Muscle of leg (tissue), 11 donors: ENCODE data around the gene FA2H. TPM values are rescaled to one million over a fixed set of nuclear protein-coding genes. Genes with fewer than 3 reads are reported as not detected.
"Not testable (repeated sequence)": the region's sequence is repeated elsewhere in the genome, so short reads cannot be mapped to it uniquely, and the experiment has no call there.

Experiments
- DNase-seq: peaks from one replicate; pipeline ENCODE4 v3.0.0; 2013
- H3K27ac ChIP-seq: one replicate; pipeline ENCODE4 v1.5.1; 2013; ENCODE audit warnings: mild to moderate bottlenecking, low read length, control low read depth
- H3K27me3 ChIP-seq: one replicate; pipeline ENCODE4 v1.6.1; 2013; ENCODE audit warnings: low read length; ENCODE audit not compliant: control insufficient read depth, insufficient read depth
- H3K36me3 ChIP-seq: one replicate; pipeline ENCODE4 v1.6.1; 2013; ENCODE audit warnings: low read length; ENCODE audit not compliant: control insufficient read depth, insufficient read depth
- H3K4me1 ChIP-seq: one replicate; pipeline ENCODE4 v1.6.1; 2013; ENCODE audit warnings: low read length; ENCODE audit not compliant: control insufficient read depth, insufficient read depth
- H3K4me3 ChIP-seq: one replicate; pipeline ENCODE4 v1.5.1; 2013; ENCODE audit warnings: low read length, control low read depth
- H3K9me3 ChIP-seq: replicated peaks from 2 replicates; pipeline ENCODE4 v1.6.1; 2013; ENCODE audit warnings: low read depth, low read length; ENCODE audit not compliant: control insufficient read depth
- WGBS: methylation state at CpG from one replicate; pipeline ENCODE4 v1.1.5; 2013; ENCODE audit warnings: missing lambda C conversion rate; ENCODE audit not compliant: insufficient coverage; 5-methylcytosine and 5-hydroxymethylcytosine counted together
- polyA plus RNA-seq, 8 donors: library from polyadenylated mRNA; unstranded; fragments of 120-200 nt; gene quantifications; one replicate each; pipeline versions ENCODE4 v1.2.1 to v1.2.3, GENCODE V29; 2013; ENCODE audit warnings: inconsistent platforms in 1 of 8, low replicate concordance in 1 of 8; ENCODE audit not compliant: insufficient read length in 8 of 8, insufficient read depth in 1 of 8
- total RNA-seq: library from RNA; stranded (reverse); fragments of 120-200 nt; gene quantifications from one replicate; pipeline ENCODE4 v1.2.4, GENCODE V29; 2013

FA2H gene
- total and polyA plus RNA-seq, 9 donors, result 0.09 to 1.9 (median 0.11) TPM; not detected in 4

- Histone ChIP-seq H3K4me3 (no peak overlapping the region), H3K36me3 (no peaks in the 10 kb centered on the region), H3K27ac (no peak overlapping the region), H3K27me3 (peaks cover 12% of the 10 kb centered on the region), H3K4me1 (peaks cover 5% of the 10 kb centered on the region), H3K9me3 (peaks cover 8% of the 10 kb centered on the region)
- no peak for DNase-seq
- no CpG with 5 or more reads among the region's 2 CpGs for WGBS
Measured at GRCh38 chr16:74726716-74727115, 47.9 kb downstream of the FA2H start.

- 92% methylated on average over 6 of the region's 12 CpGs for WGBS
- H3K36me3 ChIP-seq, result no peaks in the 10 kb centered on the region
- no peak for DNase-seq
- H3K4me3 ChIP-seq, result no peak overlapping the region
- peaks cover 5% of the 10 kb centered on the region for H3K4me1 ChIP-seq
- no peak overlapping the region for H3K27ac ChIP-seq
- peaks cover 12% of the 10 kb centered on the region for H3K27me3 ChIP-seq
- peaks cover 8% of the 10 kb centered on the region for H3K9me3 ChIP-seq
Measured at GRCh38 chr16:74725651-74726455, 48.8 kb downstream of the FA2H start.

- Histone ChIP-seq H3K36me3 (no peaks in the 10 kb centered on the region), H3K4me3 (no peak overlapping the region), H3K27ac (no peak overlapping the region), H3K9me3 (peaks cover 8% of the 10 kb centered on the region), H3K4me1 (peaks cover 2% of the 10 kb centered on the region), H3K27me3 (peaks cover 12% of the 10 kb centered on the region)
- WGBS, result 43% methylated on average over 11 of the region's 19 CpGs
- DNase-seq, result no peak
Measured at GRCh38 chr16:74724820-74725549, 49.6 kb downstream of the FA2H start.

- DNase-seq, result no peak
- no peaks in the 10 kb centered on the region for H3K4me1 ChIP-seq
- no peaks in the 10 kb centered on the region for H3K36me3 ChIP-seq
- WGBS, result 71% methylated on average over 5 of the region's 7 CpGs
- H3K27me3 ChIP-seq, result peaks cover 12% of the 10 kb centered on the region
- no peak overlapping the region for H3K27ac ChIP-seq
- peaks cover 8% of the 10 kb centered on the region for H3K9me3 ChIP-seq
- H3K4me3 ChIP-seq, result no peak overlapping the region
Measured at GRCh38 chr16:74723256-74723655, 51.4 kb downstream of the FA2H start.

- not testable (repeated sequence) for H3K4me3 ChIP-seq, DNase-seq, H3K27ac ChIP-seq, H3K36me3 ChIP-seq, H3K4me1 ChIP-seq, H3K9me3 ChIP-seq
- 83% methylated on average over 2 of the region's 2 CpGs for WGBS
- H3K27me3 ChIP-seq, result peaks cover 12% of the 10 kb centered on the region
Measured at GRCh38 chr16:74722156-74722555, 52.5 kb downstream of the FA2H start.

DNA sequence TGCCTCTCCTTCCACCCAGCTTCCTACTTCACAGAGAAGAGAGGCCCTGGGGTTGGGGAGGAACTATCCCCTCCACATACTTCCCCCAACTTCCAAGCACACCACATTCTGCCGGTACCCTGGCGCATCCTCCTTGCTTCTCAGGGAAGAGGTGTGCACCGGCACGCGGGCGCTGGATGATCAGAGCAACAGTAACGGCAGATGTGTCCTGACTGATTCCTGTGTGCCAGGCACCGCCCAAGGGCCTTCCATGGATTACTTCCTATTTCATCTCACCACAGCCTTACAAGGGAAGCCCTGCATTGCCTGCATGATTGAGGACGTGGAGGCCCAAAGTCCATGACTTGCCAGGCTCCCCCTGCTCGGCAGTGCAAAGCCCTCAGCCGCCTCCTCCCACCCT is 52.9 kb downstream of the FA2H start:
- no peak for DNase-seq
- 63% methylated on average over 3 of the region's 11 CpGs for WGBS
- no peaks in the 10 kb centered on the region for H3K4me1 ChIP-seq
- no peak overlapping the region for H3K27ac ChIP-seq
- peaks cover 9% of the 10 kb centered on the region for H3K27me3 ChIP-seq
- no peaks in the 10 kb centered on the region for H3K36me3 ChIP-seq
- H3K9me3 ChIP-seq, result peaks cover 2% of the 10 kb centered on the region
- H3K4me3 ChIP-seq, result no peak overlapping the region

- Histone ChIP-seq H3K9me3 (no peaks in the 10 kb centered on the region), H3K4me3 (no peak overlapping the region), H3K27me3 (peaks cover 9% of the 10 kb centered on the region), H3K36me3 (no peaks in the 10 kb centered on the region), H3K4me1 (no peaks in the 10 kb centered on the region), H3K27ac (no peak overlapping the region)
- no peak for DNase-seq
- 48% methylated on average over 2 of the region's 5 CpGs for WGBS
Measured at GRCh38 chr16:74720579-74720978, 54.0 kb downstream of the FA2H start.

DNA sequence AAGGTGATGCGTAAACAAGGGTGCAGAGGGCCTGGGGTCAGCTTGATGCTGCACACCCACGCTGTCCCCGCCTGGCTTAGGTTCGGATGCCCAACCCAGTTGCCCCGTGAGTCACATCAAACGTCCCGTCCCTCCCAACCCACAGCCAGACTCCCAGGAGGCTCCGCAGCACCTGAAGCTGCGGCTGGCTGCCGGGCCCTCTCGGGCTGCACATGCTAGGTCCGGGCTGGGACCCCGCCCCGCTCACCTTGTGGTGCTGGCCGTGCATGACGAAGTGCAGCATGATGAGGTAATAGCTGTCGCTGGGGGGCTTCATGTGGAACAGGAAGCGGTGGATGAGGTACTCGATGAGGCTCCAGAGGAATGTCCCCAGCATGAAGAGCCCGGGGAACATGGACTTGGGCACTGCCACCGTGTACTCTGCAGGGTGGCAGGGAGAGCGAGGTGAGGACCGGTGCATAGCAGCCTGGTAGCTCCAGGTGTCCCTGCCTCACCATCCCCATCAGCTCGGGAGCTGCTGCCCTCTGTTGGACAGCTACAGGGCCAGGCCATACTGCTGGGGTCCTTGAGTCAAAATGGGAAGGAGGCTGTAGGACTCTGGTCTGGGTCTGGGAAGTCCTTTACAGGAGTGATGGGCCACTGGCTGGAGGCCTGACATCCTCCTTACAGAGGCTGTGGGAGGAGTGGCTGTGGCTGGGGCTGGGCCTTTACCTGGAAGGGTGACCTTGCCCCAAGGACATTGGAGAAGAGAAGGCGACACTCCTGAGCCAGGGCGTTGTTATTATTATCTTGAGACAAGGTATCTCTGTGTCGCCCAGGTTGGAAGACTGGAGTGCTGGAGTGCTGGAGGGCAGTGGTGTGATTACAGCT is 55.6 kb downstream of the FA2H start:
- WGBS, result 89% methylated on average over 22 of the region's 27 CpGs
- H3K4me3 ChIP-seq, result no peak overlapping the region

GRCh38 chr16:74718140-74718539 is 56.5 kb downstream of the FA2H start:
- H3K36me3 ChIP-seq, result no peaks in the 10 kb centered on the region
- no peak overlapping the region for H3K27ac ChIP-seq
- H3K4me1 ChIP-seq, result no peaks in the 10 kb centered on the region
- 80% methylated on average over 13 of the region's 13 CpGs for WGBS
- no peak for DNase-seq
- no peaks in the 10 kb centered on the region for H3K9me3 ChIP-seq
- no peak overlapping the region for H3K4me3 ChIP-seq
- H3K27me3 ChIP-seq, result no peaks in the 10 kb centered on the region

More for the DNA sequence above, 55.6 kb downstream of the FA2H start:
- H3K27me3 ChIP-seq, result peaks cover 4% of the 10 kb centered on the region
- H3K27ac ChIP-seq, result no peak overlapping the region
- no peaks in the 10 kb centered on the region for H3K9me3 ChIP-seq
- H3K36me3 ChIP-seq, result no peaks in the 10 kb centered on the region
- no peaks in the 10 kb centered on the region for H3K4me1 ChIP-seq
- no peak for DNase-seq

GRCh38 chr16:74717367-74717766 is 57.3 kb downstream of the FA2H start:
- Histone ChIP-seq H3K4me3 (no peak overlapping the region), H3K4me1 (no peaks in the 10 kb centered on the region), H3K27me3 (no peaks in the 10 kb centered on the region), H3K27ac (no peak overlapping the region), H3K36me3 (no peaks in the 10 kb centered on the region), H3K9me3 (no peaks in the 10 kb centered on the region)
- WGBS, result 75% methylated on average over 7 of the region's 7 CpGs
- no peak for DNase-seq
